ENCODE measurements around the gene TWF2.

TWF2 gene

GRCh38 chr3:52237657-52238172 is 1.2 kb downstream of the TWF2 start:
- DNase-seq (ENCODE audit: low read depth): no peak

GRCh38 chr3:52237006-52237656 is 1.8 kb downstream of the TWF2 start:
- DNase-seq (ENCODE audit: low read depth): no peak

GRCh38 chr3:52236424-52236886 is 2.5 kb downstream of the TWF2 start:
- no peak for DNase-seq (ENCODE audit: low read depth)

GRCh38 chr3:52234516-52235447 is 4.2 kb downstream of the TWF2 start:
- DNase-seq (ENCODE audit: low read depth): no peak

- no peak for DNase-seq (ENCODE audit: low read depth)
These were observed 5.0 kb downstream of the TWF2 start for GRCh38 chr3:52233968-52234367.

- no peak for DNase-seq (ENCODE audit: low read depth)
These were observed 5.8 kb downstream of the TWF2 start for GRCh38 chr3:52233108-52233591.

GRCh38 chr3:52232279-52233107 is 6.5 kb downstream of the TWF2 start:
- no peak for DNase-seq (ENCODE audit: low read depth)

GRCh38 chr3:52231502-52232278 is 7.3 kb downstream of the TWF2 start:
- DNase-seq (ENCODE audit: low read depth): peak; percentile 85

- DNase-seq (ENCODE audit: low read depth): no peak
These were observed 8.0 kb downstream of the TWF2 start for GRCh38 chr3:52230889-52231499.

GRCh38 chr3:52230461-52230860 is 8.5 kb downstream of the TWF2 start:
- no peak for DNase-seq (ENCODE audit: low read depth)

GRCh38 chr3:52229656-52230055 is 9.3 kb downstream of the TWF2 start:
- no peak for DNase-seq (ENCODE audit: low read depth)

- no peak for DNase-seq (ENCODE audit: low read depth)
These were observed 10.1 kb downstream of the TWF2 start for GRCh38 chr3:52228751-52229291.

GRCh38 chr3:52228266-52228665 is 10.7 kb downstream of the TWF2 start:
- DNase-seq (ENCODE audit: low read depth): no peak

- DNase-seq (ENCODE audit: low read depth): no peak
These were observed 11.2 kb downstream of the TWF2 start for GRCh38 chr3:52227766-52228165.

GRCh38 chr3:52227117-52227516 is 11.8 kb downstream of the TWF2 start:
- no peak for DNase-seq (ENCODE audit: low read depth)

GRCh38 chr3:52226229-52226817 is 12.6 kb downstream of the TWF2 start:
- no peak for DNase-seq (ENCODE audit: low read depth)

GRCh38 chr3:52225452-52226228 is 13.3 kb downstream of the TWF2 start, which contains the start of gene TLR9:
Gene TLR9, minus strand, starts transcription at chr3:52225645. Its CDS starts 116 bp downstream, at chr3:52225529.
- DNase-seq (ENCODE audit: low read depth): no peak

GRCh38 chr3:52223449-52224408 is 15.2 kb downstream of the TWF2 start:
- DNase-seq (ENCODE audit: low read depth): no peak
